Stimulated activated CD8-positive, alpha-beta memory T cell treated with anti-CD3 and anti-CD28 coated beads, Interleukin-7, amount 100 ng/mL, for 4 hours (primary cell): ENCODE measurements around the gene PSORS1C1.
"Not testable (repeated sequence)": the region's sequence is repeated elsewhere in the genome, so short reads cannot be mapped to it uniquely, and the experiment has no call there.

Experiments used
- DNase-seq, 2 donors: peaks; one replicate each; pipeline ENCODE4 v3.0.0-alpha.2; 2020; ENCODE audit warnings: low read depth in 2 of 2

PSORS1C1 gene

GRCh38 chr6:31178143-31179041 is 63.8 kb downstream of the PSORS1C1 start:
- DNase-seq: no peak

DNA sequence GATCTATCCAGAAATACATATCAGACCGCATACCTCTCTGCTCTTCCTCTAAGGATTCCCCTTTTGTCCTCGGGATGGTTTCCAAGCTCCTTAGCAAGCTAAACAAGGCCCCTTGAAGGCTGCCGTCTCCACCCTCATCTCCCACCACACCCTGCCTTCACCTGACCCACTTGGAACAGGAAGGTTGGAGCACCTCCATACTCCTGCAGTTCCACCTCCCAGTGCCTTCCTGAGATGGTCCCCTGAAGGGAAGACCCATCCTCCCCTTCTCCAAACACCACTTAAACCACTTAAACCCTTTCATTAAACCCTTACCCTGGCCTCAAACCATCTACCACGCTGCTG is 64.4 kb downstream of the PSORS1C1 start:
- DNase-seq: no peak

DNA sequence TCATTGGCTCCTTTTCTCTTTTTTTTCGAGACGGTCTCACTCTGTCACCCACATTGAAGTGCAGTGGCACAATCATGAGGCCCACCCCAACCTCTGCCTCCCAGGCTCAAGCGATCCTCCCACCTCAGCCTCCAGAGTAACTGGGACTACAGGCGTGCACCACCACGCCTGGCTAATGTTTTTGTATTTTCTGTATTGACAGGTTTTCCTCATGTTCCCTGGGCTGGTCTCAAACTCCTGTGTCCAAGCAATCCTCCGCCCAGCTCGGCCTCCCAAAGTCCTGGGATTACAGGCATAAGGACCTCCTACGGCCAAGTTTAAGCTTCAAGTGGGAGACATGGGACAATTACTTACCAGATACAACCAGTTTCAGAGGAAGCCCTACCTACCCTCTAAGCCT is 65.3 kb downstream of the PSORS1C1 start:
- DNase-seq: no peak

GRCh38 chr6:31180500-31180899 is 65.9 kb downstream of the PSORS1C1 start:
- DNase-seq: peak; percentile 24 to 41

- not testable (repeated sequence) for DNase-seq
Measured at GRCh38 chr6:31183287-31183686, 68.7 kb downstream of the PSORS1C1 start.

- not testable (repeated sequence) for DNase-seq
Measured at GRCh38 chr6:31183859-31184258, 69.3 kb downstream of the PSORS1C1 start.

DNA sequence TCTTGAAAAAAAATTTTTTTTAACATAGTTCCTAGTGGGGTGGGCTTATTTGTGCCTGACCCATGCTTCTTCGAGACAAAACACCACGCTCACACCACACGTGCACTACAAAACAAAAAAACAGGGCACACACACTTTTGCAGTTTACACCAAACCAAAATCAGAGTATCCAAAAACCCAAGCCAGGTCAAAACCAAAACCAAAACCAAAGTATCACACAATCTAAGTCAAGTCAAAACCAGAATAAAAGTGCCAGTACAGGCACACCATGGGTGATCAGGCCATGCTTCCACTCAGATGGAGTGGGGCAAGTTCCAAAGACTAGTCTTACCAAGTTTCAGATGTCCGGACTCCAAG is 71.1 kb downstream of the PSORS1C1 start:
- DNase-seq: not testable (repeated sequence)

- DNase-seq: no peak
Measured at GRCh38 chr6:31186052-31186734, 71.6 kb downstream of the PSORS1C1 start.

DNA sequence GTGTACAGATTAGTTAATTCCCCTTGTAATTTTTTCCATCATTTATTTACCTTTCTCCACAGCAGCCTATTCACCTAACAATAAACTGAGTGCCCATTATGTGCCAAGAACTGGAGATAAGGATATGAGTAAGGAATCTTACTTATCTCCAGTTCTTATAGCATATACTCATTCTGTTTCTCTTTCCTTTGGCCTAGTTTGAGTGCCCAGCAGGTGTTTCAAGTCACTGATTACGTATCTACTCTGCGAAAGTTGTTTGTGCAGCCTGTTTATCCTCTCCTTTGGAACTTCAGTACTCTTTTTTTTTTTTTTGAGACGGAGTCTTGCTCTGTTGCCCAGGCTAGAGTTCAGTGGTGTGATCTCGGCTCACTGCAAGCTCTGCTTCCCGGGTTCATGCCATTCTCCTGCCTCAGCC is 73.2 kb downstream of the PSORS1C1 start:
- DNase-seq: no peak

DNA sequence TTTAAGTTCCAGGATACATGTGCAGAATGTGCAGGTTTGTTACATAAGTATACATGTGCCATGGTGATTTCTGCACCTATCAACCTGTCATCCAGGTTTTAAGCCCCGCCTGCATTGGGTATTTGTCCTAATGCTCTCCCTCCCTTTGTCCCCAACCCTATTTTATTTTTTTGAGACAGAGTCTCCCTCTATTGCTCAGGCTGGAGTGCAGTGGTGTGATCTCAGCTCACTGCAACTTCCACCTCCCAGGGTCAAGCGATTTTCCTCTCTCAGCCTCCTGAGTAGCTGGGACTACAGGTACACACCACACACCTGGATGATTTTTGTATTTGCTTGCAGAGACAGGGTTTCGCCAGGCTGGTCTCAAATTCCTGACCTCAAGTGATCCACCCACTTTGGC is 74.6 kb downstream of the PSORS1C1 start:
- not testable (repeated sequence) for DNase-seq
